Ureter (tissue), 1 donor: ENCODE results near the gene BEND2. TPM values are rescaled to one million over a fixed set of nuclear protein-coding genes. Genes with fewer than 3 reads are reported as not detected.
"Not testable (repeated sequence)": the region's sequence is repeated elsewhere in the genome, so short reads cannot be mapped to it uniquely, and the experiment has no call there.

Source experiments
- DNase-seq: peaks from one replicate; pipeline ENCODE4 v3.0.0-alpha.2; 2020; ENCODE audit warnings: low spot score
- total RNA-seq: library from RNA; stranded (reverse); gene quantifications from one replicate; pipeline ENCODE4 v1.2.4, GENCODE V29; 2023
- donor health status: DM: yes; HTN: yes; CAD: no.

BEND2 gene
- not detected for total RNA-seq

DNA sequence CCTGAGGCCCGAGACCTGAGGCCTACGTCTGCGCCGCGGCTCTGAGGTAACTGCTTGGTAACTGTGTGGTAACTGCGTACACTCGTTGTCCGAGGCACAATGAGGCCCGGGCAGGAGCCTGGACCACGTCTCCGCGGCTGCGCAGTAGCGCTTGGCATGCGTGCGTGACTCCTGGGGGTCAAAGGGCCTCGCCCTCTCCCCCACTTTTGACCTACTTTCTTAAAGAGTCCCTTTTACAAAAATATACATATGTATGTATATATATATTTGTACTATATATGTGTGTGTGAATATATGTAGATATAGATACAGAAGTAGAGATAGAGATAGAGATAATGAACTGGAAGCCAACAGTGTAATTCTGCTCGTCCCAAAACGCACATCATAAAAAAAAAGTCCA, at the start of gene BEND2:
BEND2 (minus strand) TSS at position 101 of the 400 bp plus-strand sequence. CDS start 136 bp downstream, outside the sequence.
- no peak for DNase-seq

DNA sequence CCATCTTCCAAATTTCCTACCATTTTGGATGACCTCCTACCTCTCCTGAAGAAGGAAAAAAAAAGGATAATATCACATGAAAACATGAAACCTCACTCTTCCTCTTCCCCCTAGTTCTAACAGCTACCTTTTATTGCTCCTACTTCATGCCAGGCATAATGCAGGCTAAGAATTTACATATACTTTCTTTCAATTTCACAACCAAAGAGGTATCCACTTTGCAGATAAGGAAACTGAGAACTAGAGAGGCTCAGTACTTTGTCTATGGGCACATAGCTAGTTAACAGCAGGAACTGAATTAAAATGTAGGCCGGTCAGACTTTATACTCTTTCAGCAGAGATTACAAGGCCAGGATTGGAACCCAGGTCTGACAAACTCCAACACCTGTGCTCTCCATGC, 34.4 kb upstream of the BEND2 start:
- DNase-seq: no peak

DNA sequence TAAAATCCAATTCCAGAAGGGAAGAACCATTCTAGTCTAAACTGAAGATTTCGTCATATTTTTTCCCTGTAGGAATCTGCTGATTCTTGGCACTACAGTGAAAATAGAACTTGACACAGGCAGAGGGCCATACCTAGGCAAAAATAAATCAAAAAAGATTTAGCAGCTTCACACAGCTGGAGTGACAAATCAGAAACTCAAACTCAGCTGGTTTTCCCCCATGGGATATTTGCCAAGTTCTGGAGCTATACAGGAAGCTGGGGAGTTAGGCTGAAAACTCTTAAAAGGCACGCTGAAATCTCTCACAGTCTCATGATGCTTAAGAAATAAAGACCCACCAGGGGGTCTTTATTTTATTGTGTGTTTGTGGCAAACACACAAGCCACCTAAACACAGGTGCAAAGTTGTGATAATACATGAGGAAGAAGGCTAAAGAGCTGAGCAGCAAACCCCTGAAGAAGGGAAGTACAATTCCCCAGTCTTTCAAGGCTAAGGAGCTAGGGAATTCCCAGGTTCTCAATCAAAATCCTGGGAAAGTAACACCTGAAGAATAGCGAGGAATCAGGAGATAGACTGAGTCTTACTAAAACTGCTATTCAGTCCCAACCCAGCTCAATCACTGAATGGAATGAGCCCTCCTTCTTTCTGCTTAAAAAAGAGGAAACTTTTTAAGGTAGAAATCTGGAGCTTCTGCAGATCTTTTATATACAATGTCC, 32.1 kb upstream of the BEND2 start:
- no peak for DNase-seq

DNA sequence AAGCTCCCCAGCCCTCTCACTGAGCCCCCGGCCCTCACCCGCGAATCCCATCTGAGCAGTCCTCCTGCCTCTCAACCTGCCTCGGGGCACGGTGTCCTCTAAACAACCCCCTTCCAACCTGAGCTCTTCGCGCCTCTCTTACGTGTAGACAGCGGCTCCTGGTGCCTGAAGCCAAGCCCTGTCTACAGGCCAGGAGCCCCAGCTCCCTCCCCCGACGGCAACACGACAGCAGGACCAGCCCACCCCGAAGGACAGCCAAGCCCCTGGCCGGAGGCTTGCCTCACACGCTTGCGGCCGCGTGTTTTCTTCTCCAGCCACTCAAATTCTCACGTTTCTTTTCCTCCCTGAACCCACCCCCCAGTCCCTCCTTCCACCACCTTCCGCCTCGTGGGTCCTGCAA, 9.0 kb upstream of the BEND2 start:
- not testable (repeated sequence) for DNase-seq

DNA sequence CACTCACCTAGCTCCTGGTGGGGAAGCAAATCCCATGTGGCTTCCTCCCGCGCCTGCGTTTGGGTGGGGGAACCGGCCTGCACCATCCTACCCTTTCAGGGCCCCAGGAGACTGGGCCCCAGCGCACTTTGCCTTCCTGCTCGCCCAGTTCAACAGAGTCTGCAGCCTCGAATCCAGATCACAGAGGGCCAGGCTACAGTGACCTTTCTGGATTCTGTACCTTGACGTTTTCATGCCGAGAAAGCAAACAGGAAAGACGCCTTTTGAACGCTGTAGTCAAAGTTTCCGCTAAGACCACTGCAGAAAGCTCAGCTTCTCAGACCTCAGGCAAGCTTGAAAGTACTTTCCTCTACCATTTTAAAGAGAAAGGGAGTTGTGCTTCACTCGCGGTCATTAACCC, 7.4 kb upstream of the BEND2 start:
- no peak for DNase-seq

DNA sequence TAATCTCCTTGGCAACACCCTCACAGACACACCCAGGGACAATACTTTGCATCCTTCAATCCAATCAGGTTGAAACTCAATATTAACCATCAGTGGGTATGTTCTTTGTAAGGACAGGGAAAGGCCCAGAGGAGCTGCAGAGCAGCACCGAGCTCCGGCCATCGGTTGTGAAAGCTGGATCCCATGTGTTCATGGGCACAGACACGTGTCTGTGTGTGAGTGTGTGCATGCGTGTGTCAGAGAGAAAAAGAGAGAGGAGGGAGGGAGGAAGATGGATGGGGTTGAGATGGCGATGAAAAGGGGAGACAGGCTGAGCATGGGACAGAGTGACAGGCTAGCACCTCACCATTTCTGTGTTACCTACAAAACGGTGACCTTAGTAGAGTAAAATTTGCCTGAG, 6.8 kb upstream of the BEND2 start:
- DNase-seq: no peak

DNA sequence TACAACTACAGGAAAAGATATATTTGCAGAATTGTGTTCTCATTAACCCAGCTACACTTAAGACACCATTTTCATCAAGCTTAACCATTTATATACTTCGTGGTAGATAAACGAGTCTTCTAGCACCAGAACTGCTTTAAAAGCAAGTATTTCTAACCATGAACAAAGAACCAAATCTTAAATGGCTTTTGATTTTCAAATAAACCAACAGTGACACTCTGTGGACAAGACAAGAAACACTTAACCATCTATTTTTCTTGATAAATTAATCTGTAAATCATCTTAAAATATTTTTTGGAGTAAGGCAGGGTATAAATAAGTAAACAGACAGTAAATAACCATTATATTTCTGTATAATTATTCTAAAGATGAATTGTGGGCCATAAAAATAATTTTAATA, 10.2 kb downstream of the BEND2 start:
- no peak for DNase-seq

DNA sequence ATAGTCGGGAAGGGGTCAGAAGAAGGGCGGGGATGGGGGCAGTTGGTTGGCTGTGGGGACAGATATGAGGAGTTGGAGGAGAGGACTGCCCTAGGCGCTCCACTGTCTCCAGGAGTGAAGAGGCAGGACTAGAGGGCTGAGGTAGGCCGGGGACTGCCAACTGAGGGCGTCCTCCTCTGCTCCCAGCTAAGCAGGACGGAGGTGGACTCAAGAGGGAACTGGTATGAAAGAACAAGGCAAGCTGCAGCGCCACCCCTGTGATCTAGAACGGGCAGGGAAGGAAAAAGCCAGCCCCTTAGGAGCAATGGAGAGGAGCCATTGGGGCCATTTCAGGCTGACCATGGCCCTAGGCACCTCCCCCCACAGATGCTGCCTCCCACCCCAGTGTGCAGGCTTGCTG, 14.0 kb downstream of the BEND2 start:
- no peak for DNase-seq

DNA sequence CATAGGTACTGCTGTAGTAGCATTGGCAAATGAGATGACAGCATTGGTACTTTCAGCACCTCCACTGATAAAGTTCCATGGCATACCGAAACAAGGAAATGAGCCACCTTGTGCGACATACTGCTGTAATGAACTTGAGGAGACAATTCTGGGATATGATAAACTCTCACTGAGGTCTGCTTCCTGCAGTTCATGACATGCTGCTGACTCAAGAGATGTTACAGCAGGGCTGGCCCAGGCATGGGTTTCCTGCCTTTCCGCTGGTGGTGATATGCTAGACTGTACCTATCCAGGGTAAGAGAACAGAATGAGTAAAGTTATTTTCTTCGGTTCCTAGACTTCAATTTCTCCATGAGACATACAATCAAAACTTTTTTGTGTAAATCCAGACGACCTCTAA, 17.1 kb downstream of the BEND2 start:
- DNase-seq: no peak

DNA sequence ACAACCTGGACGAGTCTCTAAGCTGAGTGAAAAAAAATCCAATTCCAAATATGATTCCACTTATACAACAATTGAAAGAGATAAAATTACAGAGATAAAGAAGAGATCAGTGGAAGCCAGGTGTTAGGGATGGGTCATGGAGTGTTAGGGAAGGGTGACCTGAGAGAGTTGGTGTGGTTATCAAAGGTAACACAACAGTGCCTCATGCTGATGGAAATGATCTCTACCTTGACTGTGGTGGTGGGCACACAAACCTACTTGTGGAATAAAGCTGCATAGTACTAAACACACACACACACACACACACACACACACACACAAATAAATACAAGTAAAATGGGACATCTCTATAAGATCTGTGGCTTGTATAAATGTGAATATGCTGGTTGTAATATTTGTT, 26.0 kb downstream of the BEND2 start:
- no peak for DNase-seq

DNA sequence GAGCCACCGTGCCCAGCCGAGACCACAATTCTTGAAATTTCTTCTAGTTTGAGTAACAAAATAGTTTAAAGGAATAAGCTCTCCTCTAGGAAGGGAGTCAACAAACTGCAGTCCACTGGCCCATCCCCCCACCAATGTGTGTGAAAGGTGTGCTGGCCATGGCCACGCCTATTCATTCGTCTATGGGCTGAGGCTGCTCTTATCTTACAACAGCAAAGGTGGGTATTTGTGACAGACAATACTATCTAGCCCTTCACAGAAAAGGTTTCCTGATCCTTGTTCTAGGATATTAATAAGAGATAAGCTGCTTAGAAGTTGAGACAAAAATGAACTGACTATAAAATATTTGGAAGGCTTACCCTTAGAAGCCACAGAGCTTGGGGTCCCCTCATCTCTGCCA, 41.2 kb downstream of the BEND2 start:
- no peak for DNase-seq

DNA sequence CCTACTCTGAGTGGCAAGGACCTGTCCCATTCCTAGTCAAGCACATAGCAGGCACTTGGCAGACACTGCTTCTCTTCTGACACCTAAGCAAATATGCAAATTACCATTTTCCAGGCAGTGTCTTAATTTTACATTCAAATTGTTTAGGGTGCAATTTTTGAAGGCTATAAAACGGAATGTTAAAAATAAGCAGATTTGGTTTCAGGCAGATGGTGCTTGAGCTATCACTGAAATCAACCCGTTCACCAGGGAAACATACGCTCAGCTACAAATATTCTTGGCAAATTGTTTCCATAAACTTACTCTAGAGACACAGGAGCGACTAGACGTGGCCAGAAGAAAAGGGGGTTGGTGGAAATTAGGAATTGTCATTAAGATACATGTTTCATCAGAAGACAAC, 45.7 kb downstream of the BEND2 start:
- no peak for DNase-seq

DNA sequence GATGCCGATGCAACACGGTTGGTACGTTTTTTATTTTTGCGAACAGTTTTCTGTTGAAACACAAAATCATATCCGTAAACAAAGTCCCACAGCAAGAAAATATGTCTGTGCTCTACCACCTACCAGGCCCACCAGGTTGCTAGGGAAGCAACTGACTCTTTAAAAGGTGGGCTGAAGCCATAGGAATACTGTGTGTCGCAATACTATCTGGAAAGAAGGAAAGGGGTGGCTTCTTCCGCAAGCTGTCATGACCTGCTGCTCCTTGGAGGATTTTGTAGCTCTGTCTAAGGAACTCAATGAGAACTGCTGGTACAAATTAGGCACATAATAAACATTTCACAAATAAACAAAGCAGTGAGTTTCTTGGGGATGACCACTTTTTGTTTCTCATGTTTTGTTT, 46.5 kb downstream of the BEND2 start:
- DNase-seq: no peak

DNA sequence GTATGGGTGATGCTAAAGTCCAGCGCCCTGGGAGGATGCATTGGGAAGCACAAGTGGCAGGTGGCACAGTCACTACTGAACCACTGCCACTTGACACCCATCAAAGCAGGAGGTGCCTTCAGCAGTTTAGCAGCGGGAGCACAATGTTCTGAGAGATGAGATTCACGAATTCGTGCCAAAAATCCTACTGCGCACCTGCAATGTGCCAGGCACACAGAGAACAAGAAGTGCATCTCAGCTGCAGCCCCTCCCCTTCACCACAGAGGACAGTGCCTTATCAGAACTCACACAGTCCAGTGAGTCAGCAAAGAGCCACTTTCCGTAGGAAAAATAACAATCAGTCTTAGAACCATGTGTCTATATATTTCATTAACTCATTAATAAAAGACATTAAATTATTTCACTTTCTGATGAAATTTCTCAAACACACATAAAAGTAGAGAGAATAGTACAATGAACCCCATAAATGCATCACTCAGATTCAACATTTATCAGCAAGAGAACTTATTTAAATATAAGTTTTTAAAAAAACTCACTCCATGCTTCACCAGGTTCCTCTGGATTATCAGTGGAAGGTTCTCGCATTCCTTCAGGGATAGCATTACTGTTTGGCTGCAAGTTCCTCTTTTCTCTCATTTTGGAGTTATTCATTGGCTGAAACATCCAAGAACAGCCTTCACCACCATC, 47.0 kb downstream of the BEND2 start:
- DNase-seq: no peak

DNA sequence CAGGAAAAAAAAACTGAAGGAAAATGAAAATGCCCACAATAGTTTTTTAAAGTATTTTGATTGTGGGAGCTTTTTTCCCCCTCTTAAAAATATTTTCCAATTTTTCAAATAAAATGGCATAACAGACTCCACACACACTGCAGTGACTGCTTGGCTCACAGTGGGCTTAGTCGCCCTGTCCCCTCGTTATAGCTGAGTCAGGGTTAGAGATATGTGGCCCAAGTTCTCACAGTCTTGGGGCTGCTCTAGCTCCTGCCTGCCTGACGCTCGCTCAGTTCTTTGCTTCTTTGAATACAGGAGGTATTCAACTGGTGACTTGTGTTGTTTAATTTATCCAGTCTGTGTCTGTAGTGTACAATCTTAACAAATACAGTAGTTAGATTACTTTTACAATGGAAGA, 47.7 kb downstream of the BEND2 start:
- DNase-seq: no peak

DNA sequence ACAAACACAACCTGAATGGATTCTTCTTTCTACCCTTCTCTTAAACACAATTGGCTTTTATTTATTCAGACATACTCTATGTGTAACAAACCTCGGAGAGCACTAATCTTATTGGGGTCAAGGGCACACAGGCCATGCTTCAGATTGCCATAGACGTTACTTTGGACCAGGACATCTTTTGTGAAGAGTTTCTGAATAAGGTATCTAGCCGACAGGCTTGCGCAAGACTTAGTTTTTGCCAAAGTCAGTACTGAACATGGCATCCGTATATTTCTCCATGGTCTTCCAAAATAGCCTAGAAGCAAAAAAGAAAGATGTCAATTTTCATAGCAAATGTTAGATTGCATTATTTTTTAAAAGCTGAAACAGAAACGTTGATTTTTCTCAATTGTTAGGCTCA, 49.8 kb downstream of the BEND2 start:
- no peak for DNase-seq

DNA sequence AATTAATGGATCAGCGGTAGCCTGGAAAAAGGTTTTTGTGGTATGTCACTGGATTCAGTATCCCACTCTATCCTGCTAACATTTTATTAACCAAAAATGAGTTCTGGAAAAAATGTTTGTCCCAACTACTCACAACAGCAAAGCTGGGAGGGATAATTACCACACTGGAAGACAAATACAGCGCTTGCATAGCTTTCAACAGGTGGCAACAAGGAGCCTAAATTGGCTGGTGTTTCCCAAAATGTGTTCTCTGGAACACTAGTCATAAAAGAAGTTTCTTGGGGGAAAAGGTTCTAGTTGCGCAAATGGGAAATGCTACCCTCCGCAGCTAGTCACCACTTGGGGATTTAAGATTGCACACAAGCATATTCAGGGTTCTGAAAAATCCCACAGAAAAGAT, 54.6 kb downstream of the BEND2 start:
- DNase-seq: no peak

DNA sequence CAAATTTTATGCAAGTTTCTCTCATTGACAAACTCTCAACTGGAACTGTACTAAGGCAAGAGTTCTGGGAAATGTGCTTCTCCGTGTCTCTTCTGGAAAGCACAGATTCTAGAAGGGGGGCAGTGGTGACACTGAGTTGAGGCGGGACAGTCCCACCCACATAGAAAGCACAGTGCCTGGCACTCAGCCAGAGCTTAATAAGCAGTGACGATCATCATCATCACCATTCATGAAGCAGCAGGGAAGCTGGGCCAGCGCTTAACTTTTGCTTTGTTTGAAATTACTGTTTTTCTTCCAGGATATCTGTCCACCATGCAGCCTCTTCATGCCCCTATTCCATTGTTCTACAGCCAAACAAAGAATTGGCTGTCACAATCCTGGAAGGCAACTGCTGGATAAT, 60.3 kb downstream of the BEND2 start:
- DNase-seq: no peak

DNA sequence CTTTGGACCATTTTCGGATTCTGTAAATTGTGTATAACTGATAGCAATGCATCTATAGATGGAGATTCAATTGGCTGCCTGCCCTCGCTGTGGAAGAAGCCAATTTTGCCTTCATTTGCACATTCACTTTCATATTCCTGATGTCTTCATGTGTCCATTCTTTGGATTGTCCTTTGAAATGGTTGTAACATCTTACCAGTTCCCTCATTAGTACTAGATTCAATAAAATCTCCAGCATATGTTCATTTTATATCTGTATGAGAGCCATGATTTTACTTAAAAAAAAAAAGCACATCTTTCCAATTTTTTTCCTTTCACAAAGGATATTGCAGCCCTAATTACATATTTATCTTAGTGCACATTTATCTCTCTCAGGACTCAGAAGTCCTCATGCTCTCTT, 61.7 kb downstream of the BEND2 start:
- no peak for DNase-seq

DNA sequence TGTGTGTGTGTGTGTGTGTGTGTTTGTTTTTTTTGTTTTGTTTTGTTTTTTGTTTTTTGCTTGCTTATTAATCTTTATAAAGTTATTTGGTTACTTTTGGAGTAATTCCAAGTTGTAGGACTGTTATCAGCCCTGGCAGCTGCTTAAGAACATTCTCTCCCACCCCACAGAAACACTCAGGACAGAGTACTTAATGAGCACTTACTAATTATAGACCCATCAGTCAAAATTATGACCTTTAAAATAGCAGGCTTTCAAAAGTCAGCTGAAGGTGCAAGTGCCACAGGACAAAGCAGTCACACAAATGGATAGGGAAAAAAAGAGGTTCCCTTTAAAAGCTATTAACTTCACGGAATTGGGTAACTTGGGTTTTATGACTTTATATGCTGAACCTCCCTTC, 69.0 kb downstream of the BEND2 start:
- no peak for DNase-seq

DNA sequence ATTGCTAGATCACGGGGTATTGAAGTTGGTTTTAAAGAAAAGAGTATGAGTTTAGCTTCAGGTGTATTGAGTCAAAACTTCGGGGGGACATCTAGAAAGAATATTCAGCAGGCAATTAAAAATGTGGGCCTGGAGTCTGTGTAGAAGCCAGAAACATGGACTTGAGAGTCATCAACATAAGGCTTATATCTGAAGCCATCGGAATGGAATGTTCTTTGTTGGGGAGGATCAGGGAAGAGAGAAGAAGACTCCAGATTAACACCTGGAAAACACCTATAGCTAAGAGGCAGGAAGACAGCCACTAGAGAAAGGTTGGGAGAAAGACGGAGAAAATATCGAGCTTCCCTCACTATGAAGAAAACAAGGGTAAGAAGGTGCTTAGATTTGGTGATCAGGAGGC, 69.5 kb downstream of the BEND2 start:
- DNase-seq: no peak

DNA sequence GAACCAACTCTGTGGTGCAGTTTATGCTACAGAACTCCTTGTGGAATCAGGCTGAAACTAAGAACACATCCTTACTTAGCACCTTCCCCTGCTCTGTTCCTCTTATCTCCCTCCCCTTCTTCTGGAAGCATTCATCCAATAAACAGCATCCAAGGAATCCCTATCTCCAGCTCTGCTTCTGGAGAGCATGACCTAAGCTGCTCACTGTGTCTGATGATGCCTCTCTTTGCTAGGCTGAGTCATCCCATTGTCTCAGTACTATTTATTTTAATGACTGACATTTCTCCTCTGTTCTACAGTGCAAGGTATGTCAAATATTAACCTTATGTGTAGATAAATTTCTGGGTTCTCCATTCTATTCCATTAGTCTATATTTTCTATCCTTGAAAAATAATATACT, 71.2 kb downstream of the BEND2 start:
- no peak for DNase-seq

DNA sequence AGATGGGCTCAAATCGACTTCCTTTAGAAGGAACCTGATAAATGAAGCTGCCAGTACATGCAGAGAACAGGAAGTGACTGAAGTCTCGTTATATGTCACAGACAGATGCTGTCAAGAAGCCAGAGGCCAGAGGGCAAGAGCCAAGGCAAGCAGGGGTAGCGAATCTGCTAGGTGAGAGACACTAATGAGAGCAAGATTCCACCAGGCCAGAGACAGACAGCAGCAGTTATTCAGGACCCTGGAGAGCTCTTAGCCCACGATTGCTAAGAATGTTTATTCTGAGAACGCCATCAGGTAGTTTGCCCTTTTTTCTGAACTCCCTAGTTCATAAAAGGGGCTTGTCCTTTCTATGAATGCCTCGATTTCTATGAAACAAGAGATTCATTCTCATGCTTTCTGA, 73.7 kb downstream of the BEND2 start:
- no peak for DNase-seq

DNA sequence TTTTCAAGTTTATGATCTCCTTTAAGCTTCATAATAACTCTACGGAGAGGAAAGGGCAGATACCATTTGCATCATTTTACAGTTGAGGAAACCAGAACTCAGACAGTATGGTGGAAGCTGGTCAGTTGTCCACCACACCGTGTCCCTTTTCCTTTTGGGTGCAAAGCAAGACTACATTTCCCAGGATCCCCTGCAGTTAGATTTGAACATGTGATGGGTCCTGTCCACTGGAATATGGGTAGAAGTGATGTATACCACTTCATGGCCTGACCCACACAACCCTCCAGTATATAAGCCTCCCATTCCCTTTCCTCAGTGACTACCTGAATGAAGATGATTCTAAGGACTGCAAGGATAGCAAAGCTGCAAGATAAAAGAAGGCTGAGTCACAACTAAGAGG, 74.7 kb downstream of the BEND2 start:
- no peak for DNase-seq
